Thoracic aorta (tissue), 2 donors: ENCODE measurements around the gene MED25. TPM values are rescaled to one million over a fixed set of nuclear protein-coding genes. Genes with fewer than 3 reads are reported as not detected.
A peak's percentile ranks its signal among the peaks of the same experiment; 100 is the strongest.

Source experiments
- ATAC-seq: fragments of 150-250 bp; one replicate; pipeline ENCODE4 v1.8.0; 2017; ENCODE audit warnings: low read depth; ENCODE audit not compliant: insufficient number of reproducible peaks, low FRiP score
- DNase-seq: peaks from one replicate; pipeline ENCODE4 v3.0.0-alpha.2; 2020; ENCODE audit warnings: low spot score
- H3K27ac ChIP-seq, 2 donors: fragments of 200-600 bp; sonication (generic); 1 replicate in 1 of 2; 2 replicates in 1 of 2; pipeline ENCODE4 v1.5.1; 2016; ENCODE audit warnings: mild to moderate bottlenecking in 2 of 2, moderate library complexity in 2 of 2
- H3K27me3 ChIP-seq: fragments of 200-600 bp; sonication (generic); replicated peaks from 2 replicates; pipeline ENCODE4 v1.6.0; 2016; ENCODE audit warnings: mild to moderate bottlenecking; ENCODE audit not compliant: insufficient read depth
- H3K36me3 ChIP-seq: fragments of 200-600 bp; sonication (generic); one replicate; pipeline ENCODE4 v1.5.1; 2016
- H3K4me1 ChIP-seq, 2 donors: fragments of 200-600 bp; sonication (generic); 1 replicate in 1 of 2; 2 replicates in 1 of 2; pipeline versions ENCODE4 v1.5.1 to v1.6.0; 2016; ENCODE audit warnings: low read depth in 2 of 2, mild to moderate bottlenecking in 1 of 2; ENCODE audit not compliant: control insufficient read depth in 1 of 2
- H3K4me3 ChIP-seq: fragments of 200-600 bp; sonication (generic); 2 replicates; pipeline ENCODE4 v1.5.1; 2016; ENCODE audit warnings: mild to moderate bottlenecking
- H3K9me3 ChIP-seq: fragments of 200-600 bp; sonication (generic); 2 replicates; pipeline ENCODE4 v1.5.1; 2016
- CTCF ChIP-seq: fragments of 200-600 bp; sonication (generic); IDR thresholded peaks from one replicate; pipeline ENCODE4 v1.5.1; 2019; ENCODE audit warnings: antibody characterized with exemption
- total RNA-seq, 2 donors: library from RNA; depleted of rRNA; stranded (reverse); fragments of >200 nt; gene quantifications; one replicate each; pipeline versions ENCODE4 v1.1.0 to v1.2.3, GENCODE V29; 2016

Gene MED25
- total RNA-seq, 2 donors from 2014 or later: 29.8 to 37.0 TPM

DNA sequence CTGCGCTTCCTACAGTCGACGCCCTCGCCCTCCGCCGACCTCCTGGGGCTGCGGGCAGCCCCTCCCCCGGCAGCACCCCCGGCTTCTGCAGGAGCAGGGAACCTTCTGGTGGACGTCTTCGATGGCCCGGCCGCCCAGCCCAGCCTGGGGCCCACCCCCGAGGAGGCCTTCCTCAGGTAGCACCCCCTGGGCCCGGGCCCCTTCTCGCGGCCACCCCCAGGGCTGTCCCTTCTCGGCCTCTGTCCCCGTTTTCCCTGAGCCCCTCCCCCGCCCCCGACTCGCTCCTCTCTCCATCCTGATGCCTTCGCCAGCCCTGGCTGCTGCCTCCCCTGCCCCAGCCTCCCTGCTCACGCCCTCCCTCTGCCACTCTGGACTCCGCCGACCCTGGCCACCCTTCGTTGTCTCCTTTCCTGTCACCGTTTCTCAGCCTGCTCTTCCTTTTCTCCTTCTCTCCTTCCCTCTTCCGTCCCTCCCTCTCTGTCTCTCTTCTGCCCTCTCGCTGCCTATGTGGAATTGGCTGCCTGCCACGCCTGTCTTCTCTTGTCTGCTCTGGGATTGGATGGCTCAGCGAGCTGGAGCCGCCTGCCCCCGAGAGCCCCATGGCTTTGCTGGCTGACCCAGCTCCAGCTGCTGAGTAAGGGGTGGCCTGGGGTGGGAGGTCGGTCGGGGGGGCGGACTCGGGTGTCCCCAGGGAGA is 16.0 kb upstream of the MED25 start:
- Histone ChIP-seq H3K27ac (peak overlapping the region; percentile 5 to 37), H3K27me3 (no peaks in the 10 kb centered on the region), H3K36me3 (peaks cover 49% of the 10 kb centered on the region), H3K4me1 (peaks cover 0 to 7% of the 10 kb centered on the region in 2 donors), H3K9me3 (no peaks in the 10 kb centered on the region), H3K4me3 (peak overlapping the region; percentile 48)
- no peak for TF ChIP-seq CTCF
- DNase-seq: peak; percentile 75
- no peak for ATAC-seq

- Histone ChIP-seq H3K36me3 (peaks cover 48% of the 10 kb centered on the region), H3K27me3 (no peaks in the 10 kb centered on the region), H3K27ac (peak overlapping the region in 1 of 2 donors; percentile 5), H3K9me3 (no peaks in the 10 kb centered on the region), H3K4me3 (no peak overlapping the region), H3K4me1 (peaks cover 0 to 7% of the 10 kb centered on the region in 2 donors)
- DNase-seq (no peak), ATAC-seq (no peak)
- TF ChIP-seq CTCF: no peak
Observed at GRCh38 chr19:49802836-49803528, 15.1 kb upstream of the MED25 start.

DNA sequence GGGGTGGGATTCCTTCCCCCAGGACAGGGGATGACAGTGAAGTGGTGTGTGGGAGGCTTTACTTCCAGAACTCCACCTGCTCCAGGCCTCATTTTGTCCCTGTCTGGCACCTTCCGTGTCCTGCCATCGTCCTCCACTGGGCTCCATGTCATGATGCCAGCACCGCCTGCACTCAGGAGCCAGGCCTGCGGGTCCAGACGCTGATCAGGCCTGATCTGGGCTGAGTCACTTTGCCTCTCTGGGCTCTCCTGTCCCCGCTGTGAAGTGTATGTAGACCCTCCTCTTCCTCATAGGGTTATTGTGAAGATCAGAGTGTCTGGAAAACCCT is 14.6 kb upstream of the MED25 start:
- H3K27ac ChIP-seq: no peak overlapping the region
- no peaks in the 10 kb centered on the region for H3K9me3 ChIP-seq
- H3K36me3 ChIP-seq: peaks cover 43% of the 10 kb centered on the region

GRCh38 chr19:49805822-49806619 is 12.1 kb upstream of the MED25 start:
- H3K27ac ChIP-seq: no peak overlapping the region

More for the DNA sequence above, 14.6 kb upstream of the MED25 start:
- Histone ChIP-seq H3K4me3 (no peak overlapping the region), H3K4me1 (peaks cover 0 to 10% of the 10 kb centered on the region in 2 donors), H3K27me3 (no peaks in the 10 kb centered on the region)
- DNase-seq (no peak), ATAC-seq (no peak)
- no peak for TF ChIP-seq CTCF

More at GRCh38 chr19:49805822-49806619, 12.1 kb upstream of the MED25 start:
- peaks cover 5 to 24% of the 10 kb centered on the region in 2 donors for H3K4me1 ChIP-seq
- no peaks in the 10 kb centered on the region for H3K27me3 ChIP-seq
- TF ChIP-seq CTCF: no peak
- H3K36me3 ChIP-seq: peaks cover 21% of the 10 kb centered on the region
- no peak overlapping the region for H3K4me3 ChIP-seq
- ATAC-seq (no peak), DNase-seq (no peak)
- H3K9me3 ChIP-seq: no peaks in the 10 kb centered on the region
